SU-DHL-6 (cell line): Measurements from ENCODE around the gene RASSF3.

Experiments
- H2AFZ ChIP-seq: fragments of 200-600 bp; sonication (generic); 2 replicates; pipeline ENCODE4 v1.6.1; 2014; ENCODE audit warnings: low read depth, mild to moderate bottlenecking, moderate library complexity, mixed read lengths, antibody characterized with exemption, low read length; ENCODE audit not compliant: severe bottlenecking
- H3F3A ChIP-seq: fragments of 200-600 bp; shearing (Covaris generic); 2 replicates; pipeline ENCODE4 v1.6.0; 2016; ENCODE audit warnings: antibody characterized with exemption, mild to moderate bottlenecking; ENCODE audit not compliant: insufficient read depth
- H3K27ac ChIP-seq: fragments of 200-600 bp; sonication (generic); 2 replicates; pipeline ENCODE4 v1.5.1; 2016; ENCODE audit warnings: low read depth, mild to moderate bottlenecking, low read length, moderate library complexity, mixed read lengths
- H3K27me3 ChIP-seq: fragments of 200-600 bp; sonication (generic), shearing (Covaris generic); 2 replicates; pipeline ENCODE4 v1.6.0; 2014; ENCODE audit warnings: mild to moderate bottlenecking, low read length
- H3K36me3 ChIP-seq: fragments of 200-600 bp; sonication (generic); 2 replicates; pipeline ENCODE4 v1.6.1; 2014; ENCODE audit warnings: mild to moderate bottlenecking, low read length, mixed read lengths
- H3K4me2 ChIP-seq: fragments of 300-600, 200-600 bp; shearing (Covaris generic), sonication (generic); 2 replicates; pipeline ENCODE4 v1.6.0; 2014; ENCODE audit warnings: low read length, low read depth, mild to moderate bottlenecking; ENCODE audit not compliant: poor library complexity, severe bottlenecking
- H3K4me3 ChIP-seq: fragments of 200-600 bp; sonication (generic); 2 replicates; pipeline ENCODE4 v1.5.1; 2014; ENCODE audit warnings: antibody characterized with exemption, low read length, mild to moderate bottlenecking, mixed read lengths; ENCODE audit not compliant: insufficient read depth, poor library complexity, severe bottlenecking
- H3K79me2 ChIP-seq: fragments of 200-600 bp; sonication (generic); 2 replicates; pipeline ENCODE4 v1.6.1; 2014; ENCODE audit warnings: mild to moderate bottlenecking, low read length, moderate library complexity; ENCODE audit not compliant: insufficient read depth
- H3K9ac ChIP-seq: fragments of 200-600 bp; sonication (generic); 2 replicates; pipeline ENCODE4 v1.7.0; 2014; ENCODE audit warnings: mild to moderate bottlenecking, low read length
- H3K9me2 ChIP-seq: fragments of 200-600 bp; sonication (generic); replicated peaks from 2 replicates; pipeline ENCODE4 v1.6.1; 2014; ENCODE audit warnings: low read length; ENCODE audit not compliant: insufficient read depth
- H3K9me3 ChIP-seq: fragments of 200-600 bp; sonication (generic); 2 replicates; pipeline ENCODE4 v1.6.1; 2014; ENCODE audit warnings: low read length, mixed read lengths; ENCODE audit not compliant: insufficient read depth
- H4K20me1 ChIP-seq: fragments of 200-600 bp; sonication (generic); 2 replicates; pipeline ENCODE4 v1.6.1; 2014; ENCODE audit warnings: low read depth, mild to moderate bottlenecking, antibody characterized with exemption, low read length, moderate library complexity, mixed read lengths
- CTCF ChIP-seq: fragments of 200-600 bp; sonication (generic); IDR thresholded peaks from one replicate; pipeline ENCODE4 v1.5.1; 2017; ENCODE audit warnings: antibody characterized with exemption, mild to moderate bottlenecking, low read length, moderate library complexity; ENCODE audit not compliant: insufficient read depth, poor library complexity, severe bottlenecking
- EZH2phosphoT487 ChIP-seq: fragments of 200-600 bp; sonication (generic), shearing (Covaris generic); conservative IDR thresholded peaks from 2 replicates; pipeline ENCODE4 v1.6.1; 2018; ENCODE audit warnings: mild to moderate bottlenecking, antibody characterized with exemption, low read length, moderate library complexity, mixed read lengths

RASSF3 gene

DNA sequence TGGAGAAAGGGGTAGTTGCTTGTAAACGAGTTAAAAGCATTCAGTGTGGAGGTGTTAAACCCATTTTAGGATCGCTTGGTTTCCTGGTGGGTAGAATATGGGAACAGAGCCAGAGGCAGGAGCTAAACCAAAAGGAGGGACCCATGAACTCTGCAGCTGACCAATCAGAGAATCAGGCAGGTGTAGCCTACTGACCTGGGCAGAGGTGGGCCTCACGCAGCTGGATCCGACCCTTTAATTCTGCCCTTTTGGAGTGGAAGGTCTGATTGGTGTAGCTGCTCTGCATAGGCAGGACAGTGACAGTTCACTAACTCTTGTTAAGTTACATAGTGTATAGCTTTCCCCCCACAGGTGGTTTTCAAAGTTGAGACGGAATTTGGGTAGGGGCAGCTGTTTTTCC is 85.3 kb downstream of the RASSF3 start:
- Histone ChIP-seq H3K27me3 (no peaks in the 10 kb centered on the region), H3K79me2 (no peaks in the 10 kb centered on the region), H3K36me3 (no peaks in the 10 kb centered on the region), H4K20me1 (no peaks in the 10 kb centered on the region), H3K4me3 (no peak overlapping the region), H3F3A (peaks cover 8% of the 10 kb centered on the region; the same call in 1 of the 2 replicates), H3K9me2 (no peaks in the 10 kb centered on the region), H3K27ac (no peak overlapping the region), H3K9me3 (no peaks in the 10 kb centered on the region), H2AFZ (no peak overlapping the region), H3K4me2 (no peak overlapping the region), H3K9ac (no peak overlapping the region)
- TF ChIP-seq EZH2phosphoT487 = no peak

GRCh38 chr12:64696080-64696741 is 85.9 kb downstream of the RASSF3 start:
- H3K27ac ChIP-seq = no peak overlapping the region
- H3K9me3 ChIP-seq = no peaks in the 10 kb centered on the region
- H3K27me3 ChIP-seq = no peaks in the 10 kb centered on the region
- H3K9me2 ChIP-seq = no peaks in the 10 kb centered on the region
- H3K4me2 ChIP-seq = no peak overlapping the region
- H3K79me2 ChIP-seq = no peaks in the 10 kb centered on the region
- H4K20me1 ChIP-seq = no peaks in the 10 kb centered on the region
- TF ChIP-seq CTCF (no peak), EZH2phosphoT487 (no peak)
- H3K9ac ChIP-seq = no peak overlapping the region
- no peak overlapping the region for H2AFZ ChIP-seq
- peaks cover 8% of the 10 kb centered on the region; the same call in 1 of the 2 replicates for H3F3A ChIP-seq
- no peak overlapping the region for H3K4me3 ChIP-seq
- H3K36me3 ChIP-seq = no peaks in the 10 kb centered on the region

DNA sequence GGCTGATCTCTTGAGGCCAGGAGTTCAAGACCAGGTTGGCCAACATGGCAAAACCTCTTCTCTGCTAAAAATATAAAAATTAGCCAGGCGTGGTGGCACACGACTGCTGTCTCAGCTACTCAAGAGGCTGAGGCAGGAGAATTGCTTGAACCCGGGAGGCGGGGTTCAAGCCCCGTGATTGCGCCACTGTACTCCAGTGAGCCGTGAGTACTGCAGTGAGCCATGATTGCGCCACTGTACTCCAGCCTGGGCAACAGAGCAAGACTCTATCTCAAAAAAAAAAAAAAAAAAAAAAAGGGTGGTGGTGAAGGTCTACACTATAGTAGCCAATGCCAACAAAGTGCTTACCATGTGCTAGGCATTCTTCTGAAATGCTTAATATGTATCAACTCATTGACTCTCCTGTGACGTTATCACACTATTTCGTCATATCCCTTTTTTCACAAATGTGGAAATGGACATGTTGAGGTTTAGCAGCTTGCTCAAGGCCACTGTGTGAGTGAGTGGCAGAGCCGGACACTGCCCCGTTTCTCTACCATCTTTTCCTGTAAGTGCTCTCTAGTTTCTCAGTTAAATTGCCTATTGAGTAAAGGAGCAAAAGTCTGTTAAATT is 89.3 kb downstream of the RASSF3 start:
- Histone ChIP-seq H3K9me2 (no peaks in the 10 kb centered on the region), H3K4me2 (no peak overlapping the region), H3K4me3 (no peak overlapping the region), H3K36me3 (no peaks in the 10 kb centered on the region), H4K20me1 (no peaks in the 10 kb centered on the region), H2AFZ (no peak overlapping the region), H3K79me2 (no peaks in the 10 kb centered on the region), H3F3A (peaks cover 8% of the 10 kb centered on the region; the same call in 1 of the 2 replicates), H3K9ac (no peak overlapping the region), H3K9me3 (no peaks in the 10 kb centered on the region), H3K27ac (no peak overlapping the region), H3K27me3 (no peaks in the 10 kb centered on the region)
- no peak for TF ChIP-seq EZH2phosphoT487
- no peak for TF ChIP-seq CTCF

DNA sequence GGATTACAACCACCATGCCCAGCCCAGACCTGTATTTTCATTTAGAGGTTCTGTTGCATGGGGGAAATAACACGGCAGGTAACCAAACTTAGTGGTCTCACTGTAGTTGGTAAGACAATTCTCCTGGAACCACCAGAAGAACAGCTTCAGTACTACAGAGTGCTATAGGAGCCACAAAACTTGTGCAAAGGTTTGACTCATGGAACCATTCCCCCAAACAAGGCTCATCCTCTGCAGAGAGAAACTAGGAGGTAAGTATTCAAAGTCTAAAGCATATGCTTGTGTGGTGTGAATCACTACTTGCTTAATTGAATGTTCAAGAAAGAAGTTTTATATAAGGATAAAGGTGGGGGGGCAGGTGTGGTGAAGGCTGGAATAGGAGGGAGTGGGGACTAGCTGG is 90.2 kb downstream of the RASSF3 start:
- Histone ChIP-seq H3F3A (peaks cover 8% of the 10 kb centered on the region; the same call in 1 of the 2 replicates), H3K9ac (no peak overlapping the region), H3K9me3 (no peaks in the 10 kb centered on the region), H3K4me3 (no peak overlapping the region), H3K27ac (no peak overlapping the region), H3K36me3 (no peaks in the 10 kb centered on the region), H3K9me2 (no peaks in the 10 kb centered on the region), H3K4me2 (no peak overlapping the region), H3K79me2 (no peaks in the 10 kb centered on the region), H3K27me3 (no peaks in the 10 kb centered on the region), H4K20me1 (no peaks in the 10 kb centered on the region), H2AFZ (no peak overlapping the region)
- TF ChIP-seq EZH2phosphoT487 (no peak), CTCF (no peak)
